Activated naive CD4-positive, alpha-beta T cell treated with anti-CD3 and anti-CD28 coated beads, Interleukin-2, amount 50 U/mL, for 72 hours (primary cell): ENCODE measurements around the gene TLE1. TPM values are rescaled to one million over a fixed set of nuclear protein-coding genes. Genes with fewer than 3 reads are reported as not detected.
"Not testable (repeated sequence)": the region's sequence is repeated elsewhere in the genome, so short reads cannot be mapped to it uniquely, and the experiment has no call there.

Experiments used
- ATAC-seq, 2 donors: fragments of 150-1000 bp; cut with Tn5 transposase; 2 replicates each; pipeline ENCODE4 v1.10.0; 2021; ENCODE audit warnings: mild to moderate bottlenecking in 2 of 2, moderate library complexity in 2 of 2
- DNase-seq, 2 donors: peaks; one replicate each; pipeline ENCODE4 v3.0.0; 2021 to 2022; ENCODE audit warnings: low spot score in 2 of 2
- H3K27ac Mint-ChIP-seq, 2 donors: one replicate each; pipeline ENCODE4 v1.8.0; 2022; ENCODE audit warnings: mild to moderate bottlenecking in 2 of 2, mixed read lengths in 2 of 2
- H3K36me3 Mint-ChIP-seq, 2 donors: one replicate each; pipeline ENCODE4 v1.8.0; 2022; ENCODE audit warnings: mixed read lengths in 2 of 2
- H3K9me3 Mint-ChIP-seq, 2 donors: one replicate each; pipeline ENCODE4 v1.8.0; 2022; ENCODE audit warnings: mixed read lengths in 2 of 2
- total RNA-seq, 2 donors: library from RNA; stranded (reverse); gene quantifications; one replicate each; pipeline ENCODE4 v1.2.3, GENCODE V29; 2022

Gene TLE1
- total RNA-seq, 2 donors from 2014 or later: 0.20 to 0.33 TPM

- H3K27ac Mint-ChIP-seq: no peak overlapping the region
- no peaks in the 10 kb centered on the region for H3K9me3 Mint-ChIP-seq
- no peak for DNase-seq
- no peaks in the 10 kb centered on the region for H3K36me3 Mint-ChIP-seq
- ATAC-seq: peak in 1 of 2 donors; percentile 40
These were observed 69.9 kb downstream of the TLE1 start for GRCh38 chr9:81619353-81620001.

- no peak for DNase-seq
- no peaks in the 10 kb centered on the region for H3K36me3 Mint-ChIP-seq
- no peak for ATAC-seq
- H3K27ac Mint-ChIP-seq: no peak overlapping the region
- no peaks in the 10 kb centered on the region for H3K9me3 Mint-ChIP-seq
These were observed 70.4 kb downstream of the TLE1 start for GRCh38 chr9:81618923-81619322.

GRCh38 chr9:81616141-81616540 is 73.2 kb downstream of the TLE1 start:
- H3K9me3 Mint-ChIP-seq: no peaks in the 10 kb centered on the region
- ATAC-seq: no peak
- H3K27ac Mint-ChIP-seq: no peak overlapping the region
- no peak for DNase-seq
- no peaks in the 10 kb centered on the region for H3K36me3 Mint-ChIP-seq

- DNase-seq (no peak), ATAC-seq (no peak)
- H3K36me3 Mint-ChIP-seq: no peaks in the 10 kb centered on the region
- H3K9me3 Mint-ChIP-seq: no peaks in the 10 kb centered on the region
- no peak overlapping the region for H3K27ac Mint-ChIP-seq
These were observed 75.0 kb downstream of the TLE1 start for GRCh38 chr9:81614335-81614734.

GRCh38 chr9:81613002-81613812 is 76.1 kb downstream of the TLE1 start:
- no peak for ATAC-seq
- Mint-ChIP-seq H3K27ac (no peak overlapping the region), H3K9me3 (no peaks in the 10 kb centered on the region), H3K36me3 (no peaks in the 10 kb centered on the region)
- no peak for DNase-seq

GRCh38 chr9:81611664-81612063 is 77.7 kb downstream of the TLE1 start:
- no peak for ATAC-seq
- DNase-seq: no peak
- no peaks in the 10 kb centered on the region for H3K36me3 Mint-ChIP-seq

GRCh38 chr9:81610740-81611107 is 78.6 kb downstream of the TLE1 start:
- no peaks in the 10 kb centered on the region for H3K9me3 Mint-ChIP-seq
- H3K36me3 Mint-ChIP-seq: no peaks in the 10 kb centered on the region
- ATAC-seq (no peak), DNase-seq (no peak)
- H3K27ac Mint-ChIP-seq: no peak overlapping the region

More at GRCh38 chr9:81611664-81612063, 77.7 kb downstream of the TLE1 start:
- Mint-ChIP-seq H3K9me3 (no peaks in the 10 kb centered on the region), H3K27ac (no peak overlapping the region)

- Mint-ChIP-seq H3K27ac (no peak overlapping the region), H3K36me3 (no peaks in the 10 kb centered on the region), H3K9me3 (no peaks in the 10 kb centered on the region)
- DNase-seq: no peak
- no peak for ATAC-seq
These were observed 79.3 kb downstream of the TLE1 start for GRCh38 chr9:81609782-81610739.

GRCh38 chr9:81608289-81608657 is 81.1 kb downstream of the TLE1 start:
- Mint-ChIP-seq H3K36me3 (no peaks in the 10 kb centered on the region), H3K9me3 (no peaks in the 10 kb centered on the region), H3K27ac (no peak overlapping the region)
- ATAC-seq (no peak), DNase-seq (no peak)

GRCh38 chr9:81607593-81608288 is 81.6 kb downstream of the TLE1 start:
- ATAC-seq (no peak), DNase-seq (no peak)
- H3K9me3 Mint-ChIP-seq: no peaks in the 10 kb centered on the region
- H3K36me3 Mint-ChIP-seq: no peaks in the 10 kb centered on the region
- no peak overlapping the region for H3K27ac Mint-ChIP-seq

GRCh38 chr9:81606261-81606660 is 83.1 kb downstream of the TLE1 start:
- H3K27ac Mint-ChIP-seq, H3K9me3 Mint-ChIP-seq, ATAC-seq, DNase-seq, H3K36me3 Mint-ChIP-seq: not testable (repeated sequence)

- no peaks in the 10 kb centered on the region for H3K36me3 Mint-ChIP-seq
- H3K9me3 Mint-ChIP-seq: no peaks in the 10 kb centered on the region
- H3K27ac Mint-ChIP-seq: no peak overlapping the region
- ATAC-seq: no peak
- DNase-seq: no peak
These were observed 84.1 kb downstream of the TLE1 start for GRCh38 chr9:81605170-81605670.

- ATAC-seq (no peak), DNase-seq (no peak)
- no peak overlapping the region for H3K27ac Mint-ChIP-seq
- no peaks in the 10 kb centered on the region for H3K36me3 Mint-ChIP-seq
- no peaks in the 10 kb centered on the region for H3K9me3 Mint-ChIP-seq
These were observed 84.8 kb downstream of the TLE1 start for GRCh38 chr9:81604306-81605169.

GRCh38 chr9:81602887-81603680 is 86.3 kb downstream of the TLE1 start:
- ATAC-seq (no peak), DNase-seq (no peak)
- no peaks in the 10 kb centered on the region for H3K36me3 Mint-ChIP-seq
- H3K27ac Mint-ChIP-seq: no peak overlapping the region
- H3K9me3 Mint-ChIP-seq: peaks cover 0 to 7% of the 10 kb centered on the region in 2 donors
